ENCODE measurements around the gene ANO10.

GRCh38 chr3:43608751-43609150 lies 13.1 kb downstream of the ANO10 start:
- TF ChIP-seq, protein P1, sequence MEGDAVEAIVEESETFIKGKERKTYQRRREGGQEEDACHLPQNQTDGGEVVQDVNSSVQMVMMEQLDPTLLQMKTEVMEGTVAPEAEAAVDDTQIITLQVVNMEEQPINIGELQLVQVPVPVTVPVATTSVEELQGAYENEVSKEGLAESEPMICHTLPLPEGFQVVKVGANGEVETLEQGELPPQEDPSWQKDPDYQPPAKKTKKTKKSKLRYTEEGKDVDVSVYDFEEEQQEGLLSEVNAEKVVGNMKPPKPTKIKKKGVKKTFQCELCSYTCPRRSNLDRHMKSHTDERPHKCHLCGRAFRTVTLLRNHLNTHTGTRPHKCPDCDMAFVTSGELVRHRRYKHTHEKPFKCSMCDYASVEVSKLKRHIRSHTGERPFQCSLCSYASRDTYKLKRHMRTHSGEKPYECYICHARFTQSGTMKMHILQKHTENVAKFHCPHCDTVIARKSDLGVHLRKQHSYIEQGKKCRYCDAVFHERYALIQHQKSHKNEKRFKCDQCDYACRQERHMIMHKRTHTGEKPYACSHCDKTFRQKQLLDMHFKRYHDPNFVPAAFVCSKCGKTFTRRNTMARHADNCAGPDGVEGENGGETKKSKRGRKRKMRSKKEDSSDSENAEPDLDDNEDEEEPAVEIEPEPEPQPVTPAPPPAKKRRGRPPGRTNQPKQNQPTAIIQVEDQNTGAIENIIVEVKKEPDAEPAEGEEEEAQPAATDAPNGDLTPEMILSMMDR (IDR thresholded peaks at IDR 0.05; ENCODE audit: low read length): no peak
- TF ChIP-seq EZH2 (IDR thresholded peaks at IDR 0.05; ENCODE audit: borderline replicate concordance, low read length): no peak

All from OCI-LY1 (cell line).